RPMI7951 (cell line): ENCODE measurements around the gene COG5. TPM values are rescaled to one million over a fixed set of nuclear protein-coding genes. Genes with fewer than 3 reads are reported as not detected.
A peak's percentile ranks its signal among the peaks of the same experiment; 100 is the strongest.

Source experiments
- DNase-seq: peaks from one replicate; pipeline ENCODE4 v3.0.0-alpha.2; 2012; ENCODE audit warnings: low read depth
- total RNA-seq: library from RNA; depleted of rRNA; stranded (reverse); fragments of >200 nt; shearing (Covaris generic); gene quantifications from 2 replicates; pipeline ENCODE4 v1.2.3, GENCODE V29; 2014

Gene COG5
- total RNA-seq, 1 experiment from 2014 or later, result 21.5 TPM

DNA sequence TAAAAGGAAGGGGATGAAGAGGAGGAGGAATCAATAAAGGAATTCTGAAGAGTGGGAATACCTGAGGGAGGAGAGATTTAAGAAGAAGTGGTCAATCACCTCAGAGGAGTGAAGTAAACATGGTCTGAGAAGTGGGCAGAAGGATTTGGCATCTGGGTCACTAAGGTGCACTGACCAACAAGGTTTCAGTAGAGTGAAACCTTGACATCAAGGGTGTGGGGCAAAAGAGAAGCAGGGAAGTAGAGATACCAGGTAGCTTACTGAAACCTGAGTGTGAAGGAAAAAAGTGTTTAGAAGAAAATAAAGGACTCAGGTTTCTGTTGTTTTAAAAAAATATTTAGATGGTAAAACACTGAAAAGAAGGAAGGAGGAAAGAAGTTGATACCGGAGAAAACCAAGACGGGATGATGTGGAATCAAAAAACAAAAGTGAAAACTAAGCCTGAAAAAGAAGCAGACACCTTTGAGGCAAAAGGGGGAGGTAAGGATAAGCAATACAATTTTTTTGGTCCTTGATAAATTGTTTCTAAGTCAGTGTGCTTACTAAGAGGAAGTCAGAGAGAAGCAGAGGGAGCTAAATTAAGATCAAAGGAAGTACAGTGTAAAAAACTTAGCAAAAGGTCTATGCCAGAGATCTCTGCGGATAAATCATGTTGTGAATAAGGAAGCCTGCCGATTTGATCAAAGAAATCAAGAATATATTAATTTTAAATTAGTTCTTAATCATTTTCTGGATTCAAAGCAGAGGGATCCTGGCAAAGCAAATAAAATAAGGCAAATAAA, 231.0 kb downstream of the COG5 start:
- DNase-seq, result no peak

DNA sequence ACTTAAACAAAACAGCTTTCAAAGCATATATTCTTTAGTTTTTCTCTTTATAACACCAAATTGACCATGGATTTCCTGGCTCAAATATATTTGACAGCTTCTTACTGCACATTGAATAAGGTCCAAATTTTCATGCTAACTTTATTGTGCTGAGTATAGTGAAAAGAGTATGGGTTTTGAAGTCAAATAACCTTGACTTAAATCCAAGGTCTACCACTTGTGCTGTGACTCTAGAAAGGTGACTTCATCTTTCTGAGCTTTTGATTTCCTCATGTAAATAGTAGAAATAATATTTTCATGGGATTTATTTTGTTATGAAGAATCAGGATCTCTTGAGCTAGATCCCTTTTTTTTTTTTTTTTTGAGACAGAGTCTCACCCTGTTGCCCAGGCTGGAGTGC, 233.2 kb downstream of the COG5 start:
- DNase-seq, result no peak

DNA sequence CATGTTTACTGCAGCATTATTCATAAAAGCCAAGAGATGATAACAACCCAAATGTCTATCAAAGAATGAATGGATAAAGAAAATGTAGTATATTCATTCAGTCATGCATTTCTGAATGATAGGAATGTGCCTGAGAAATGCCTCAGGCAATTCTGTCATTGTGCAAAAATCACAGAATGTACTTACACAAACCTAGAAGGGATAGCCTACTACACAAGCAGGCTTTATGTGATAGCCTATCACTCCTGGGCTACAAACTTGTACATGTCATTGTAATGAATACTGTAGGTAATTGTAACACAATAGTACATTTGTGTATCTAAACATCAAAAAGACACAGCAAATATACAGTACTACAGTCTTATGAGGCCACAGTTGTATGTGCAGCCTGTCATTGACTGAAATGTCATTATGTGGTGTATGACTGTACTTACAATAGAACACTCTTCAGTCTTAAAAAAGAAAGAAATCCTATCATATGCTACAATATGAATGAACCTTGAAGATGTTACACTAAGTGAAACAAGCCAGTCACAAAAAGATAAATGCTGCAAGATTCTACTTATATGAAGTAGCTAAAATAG, 235.6 kb downstream of the COG5 start:
- peak; percentile 68 for DNase-seq

DNA sequence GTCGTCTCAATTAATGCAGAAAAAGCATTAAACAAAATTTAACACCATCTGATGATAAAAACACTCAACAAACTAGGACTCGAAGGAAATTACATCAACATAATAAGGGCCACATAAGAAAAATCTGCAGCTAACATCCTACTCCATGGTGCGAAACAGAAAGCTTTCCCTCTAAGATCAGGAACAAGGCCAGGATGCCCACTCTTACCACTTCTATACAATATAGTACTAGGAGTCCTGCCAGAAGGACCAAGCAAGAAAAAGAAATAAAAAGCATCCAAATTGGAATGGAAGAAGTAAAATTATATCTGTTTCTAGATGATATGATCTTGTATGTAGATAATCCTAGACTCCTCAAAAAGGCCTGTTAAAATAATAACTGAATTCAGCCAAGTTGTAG, 237.7 kb downstream of the COG5 start:
- DNase-seq, result no peak

DNA sequence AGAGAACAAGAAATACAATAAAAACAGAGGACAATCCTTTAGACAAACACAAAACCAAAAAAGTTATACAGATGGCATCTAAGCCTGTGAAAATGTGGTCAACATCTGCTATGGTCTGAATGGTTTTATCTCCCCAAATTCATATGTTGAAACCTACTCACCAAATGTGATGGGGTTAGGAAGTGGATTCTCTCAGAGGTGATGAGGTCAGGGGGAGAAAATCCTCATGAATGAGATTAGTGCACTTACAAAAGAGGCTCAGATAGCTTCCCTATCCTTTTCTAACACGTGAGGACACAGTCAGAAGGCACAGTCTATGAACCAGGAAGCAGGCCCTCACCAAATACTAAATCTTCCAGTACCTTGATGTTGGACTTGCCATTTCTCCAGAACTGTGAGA, 241.7 kb downstream of the COG5 start:
- DNase-seq, result no peak

DNA sequence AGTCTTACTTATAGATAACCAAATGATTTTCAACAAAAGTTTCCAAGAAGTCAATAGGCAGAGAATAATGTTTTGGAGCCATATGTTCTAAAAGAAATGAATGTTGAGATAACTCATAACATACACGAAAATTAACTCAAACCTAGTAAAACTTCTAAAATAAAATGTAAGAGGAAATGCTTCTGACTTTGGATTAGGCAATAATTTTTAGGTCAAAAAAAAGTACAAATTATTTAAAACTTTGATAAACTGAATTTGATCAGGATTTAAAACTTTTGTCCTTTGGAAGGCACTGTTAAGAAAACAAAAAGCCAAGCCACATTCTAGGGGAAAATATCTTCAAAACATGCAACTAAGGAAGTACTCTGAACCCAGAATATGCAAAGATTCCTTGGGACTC, 242.1 kb downstream of the COG5 start:
- DNase-seq, result no peak

DNA sequence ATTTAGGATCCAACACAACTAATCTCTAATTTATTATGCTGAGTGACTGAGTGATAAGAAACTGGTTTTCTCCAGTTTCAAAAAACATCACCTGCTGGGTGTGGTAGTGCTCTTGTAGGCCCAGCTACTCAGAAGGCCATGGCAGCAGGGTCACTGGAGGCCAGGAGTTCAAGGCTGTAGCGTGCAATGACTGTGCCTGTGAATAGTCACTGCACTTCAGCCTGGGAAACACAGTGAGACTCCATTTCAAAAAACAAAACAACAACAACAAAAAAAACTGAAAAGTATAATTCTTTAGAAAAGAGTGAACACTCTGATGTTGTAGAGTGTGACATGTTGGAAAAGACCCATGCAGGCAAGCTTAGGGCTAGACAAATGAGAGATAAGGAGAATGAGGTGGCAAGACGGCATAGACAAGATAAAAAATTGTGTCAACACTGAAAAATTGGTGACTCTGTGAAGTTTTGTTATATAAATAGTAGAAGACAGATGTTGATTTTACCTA, 243.9 kb downstream of the COG5 start:
- DNase-seq, result no peak

DNA sequence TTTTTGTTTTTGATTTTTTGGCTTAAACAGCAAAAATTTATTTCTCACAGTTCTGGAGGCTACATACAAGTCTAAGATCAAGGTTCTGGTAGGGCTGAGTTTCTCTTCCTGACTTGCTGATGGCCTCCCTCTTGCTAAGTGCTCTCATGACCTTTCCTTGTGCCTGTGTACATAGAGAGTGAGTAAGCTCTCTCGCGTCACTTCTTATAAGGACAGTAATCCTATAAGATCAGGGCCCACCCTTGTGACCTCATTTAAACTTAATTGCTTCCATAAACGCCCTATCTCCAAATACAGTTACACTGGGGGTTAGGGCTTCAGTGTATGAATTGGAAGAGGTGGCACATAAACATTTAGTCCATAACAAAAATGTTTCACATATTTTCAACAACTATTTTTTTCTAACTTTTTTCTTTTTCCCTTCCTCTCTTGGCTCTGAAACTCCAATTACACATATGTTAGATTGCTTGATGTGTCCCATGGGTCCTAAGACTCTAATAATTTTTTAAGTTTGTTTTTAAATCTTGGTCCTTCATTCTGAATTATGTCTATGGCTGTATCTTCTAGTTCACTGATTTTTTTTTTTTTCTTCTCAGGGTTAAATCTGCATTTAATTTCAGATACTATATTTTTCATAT, 245.1 kb downstream of the COG5 start:
- DNase-seq, result no peak

DNA sequence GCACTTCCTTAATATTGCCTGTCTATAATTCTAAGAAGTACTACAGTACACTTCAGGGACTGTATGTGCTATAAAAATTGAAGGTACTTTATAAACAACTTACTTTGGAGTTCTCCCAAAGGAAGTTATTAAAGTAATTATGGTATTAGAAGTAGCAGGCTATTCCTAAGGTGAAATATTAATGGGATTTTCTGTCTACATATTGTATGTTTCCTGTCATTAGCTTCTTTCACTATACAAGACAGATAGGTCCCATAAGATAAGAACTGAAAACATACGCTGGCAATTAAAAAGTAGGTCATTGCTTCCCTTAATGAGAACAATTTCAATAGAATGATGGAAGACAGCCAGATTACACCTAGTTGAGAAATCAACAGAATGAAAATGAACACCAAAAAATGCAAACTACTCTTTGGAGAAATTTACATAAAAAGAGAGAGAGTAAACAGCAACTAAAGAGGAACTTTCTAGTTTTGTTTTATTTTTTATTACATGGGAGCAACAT, 248.0 kb downstream of the COG5 start:
- no peak for DNase-seq

DNA sequence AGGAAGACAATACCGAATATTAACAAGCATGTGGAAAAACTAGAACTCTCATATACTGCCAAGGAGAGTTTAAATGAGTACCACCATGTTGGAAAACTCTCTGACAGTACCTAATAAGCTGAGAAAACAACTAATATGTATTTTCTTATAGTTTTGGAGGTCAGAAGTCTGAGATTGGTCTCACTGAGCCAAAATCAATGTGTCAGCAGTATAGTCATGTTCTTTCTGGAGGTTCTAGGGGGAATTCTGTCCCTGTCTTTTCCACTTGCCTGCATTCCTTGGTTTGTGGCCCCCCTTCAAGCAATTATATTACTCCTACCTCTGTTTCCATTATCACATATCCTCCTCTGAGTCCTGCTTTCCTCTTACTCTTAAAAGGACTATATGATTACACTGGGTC, 250.4 kb downstream of the COG5 start:
- DNase-seq, result no peak

DNA sequence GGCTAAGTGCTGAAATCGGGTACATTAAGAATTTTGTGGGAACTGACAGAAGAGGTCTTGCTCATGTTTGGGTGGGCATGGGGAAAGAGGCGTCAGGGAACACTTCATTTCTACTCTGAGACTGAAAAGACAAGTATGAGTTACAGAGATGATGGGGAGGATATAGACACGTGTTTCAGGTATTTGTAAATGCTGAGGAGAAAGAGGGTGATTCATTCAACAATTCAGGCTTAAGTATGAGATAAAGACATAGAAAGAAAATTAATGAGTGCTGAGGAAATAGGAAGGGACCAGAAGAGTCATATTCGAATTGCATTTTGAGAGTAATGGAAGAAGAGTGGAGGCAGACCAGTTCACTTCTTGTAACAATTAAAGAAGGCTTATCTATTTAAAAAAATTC, 251.3 kb downstream of the COG5 start:
- no peak for DNase-seq

DNA sequence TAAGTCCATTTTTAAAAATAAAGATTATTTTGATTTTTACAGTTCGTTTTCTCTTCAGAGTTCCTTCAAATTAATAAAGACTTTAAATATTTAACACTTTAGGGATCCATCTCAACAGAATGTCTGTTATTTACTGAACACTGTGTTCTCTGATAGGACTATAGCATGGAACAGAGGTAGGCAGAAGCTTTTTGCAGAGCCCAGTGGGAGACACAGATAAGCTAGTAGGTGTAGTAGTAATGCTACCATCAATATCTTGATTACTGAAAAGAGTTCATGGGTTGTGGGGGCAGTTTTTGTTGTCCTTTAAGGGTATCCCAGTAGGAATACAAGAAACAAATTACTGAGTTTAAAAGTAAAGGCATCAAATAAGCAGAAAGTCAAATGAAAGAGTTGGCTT, 254.4 kb downstream of the COG5 start:
- DNase-seq, result no peak

DNA sequence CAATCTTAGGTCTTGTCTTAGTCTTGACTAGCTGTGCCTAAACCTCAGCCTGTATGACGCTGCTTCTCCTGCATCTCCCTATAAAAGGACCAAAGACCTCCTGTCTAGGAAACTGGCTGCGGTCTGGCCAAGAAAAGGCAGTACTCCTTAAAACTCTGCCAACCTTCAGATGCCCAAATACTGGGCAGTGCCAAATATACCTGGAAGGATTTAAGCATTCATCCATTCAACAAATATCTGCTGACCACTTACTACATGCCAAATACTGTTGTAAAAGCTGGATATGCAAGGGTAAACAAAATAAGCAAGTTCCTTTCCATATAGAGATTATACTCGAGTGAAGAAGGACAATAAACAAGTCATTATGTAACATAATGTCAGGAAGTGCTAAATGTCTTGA, 259.1 kb downstream of the COG5 start:
- DNase-seq, result no peak

DNA sequence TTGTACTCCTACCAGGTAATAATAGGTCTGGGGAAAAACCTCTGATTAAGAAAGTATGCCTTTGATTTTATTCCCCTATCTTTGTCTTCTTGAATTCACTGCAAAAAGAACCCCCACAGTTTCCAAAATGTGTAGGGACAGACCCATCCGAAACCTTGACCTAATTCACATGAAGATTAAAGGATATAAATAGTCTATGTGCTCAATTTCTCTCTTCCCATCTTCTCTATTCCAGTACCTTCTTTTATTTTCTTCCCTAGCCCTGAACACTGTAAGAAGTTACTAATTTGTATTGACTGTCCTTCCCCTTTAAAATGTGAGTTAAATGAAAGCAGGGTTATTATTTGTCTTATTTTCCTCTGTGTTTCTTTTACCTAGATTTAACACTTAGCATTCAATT, 259.7 kb downstream of the COG5 start:
- DNase-seq, result no peak

DNA sequence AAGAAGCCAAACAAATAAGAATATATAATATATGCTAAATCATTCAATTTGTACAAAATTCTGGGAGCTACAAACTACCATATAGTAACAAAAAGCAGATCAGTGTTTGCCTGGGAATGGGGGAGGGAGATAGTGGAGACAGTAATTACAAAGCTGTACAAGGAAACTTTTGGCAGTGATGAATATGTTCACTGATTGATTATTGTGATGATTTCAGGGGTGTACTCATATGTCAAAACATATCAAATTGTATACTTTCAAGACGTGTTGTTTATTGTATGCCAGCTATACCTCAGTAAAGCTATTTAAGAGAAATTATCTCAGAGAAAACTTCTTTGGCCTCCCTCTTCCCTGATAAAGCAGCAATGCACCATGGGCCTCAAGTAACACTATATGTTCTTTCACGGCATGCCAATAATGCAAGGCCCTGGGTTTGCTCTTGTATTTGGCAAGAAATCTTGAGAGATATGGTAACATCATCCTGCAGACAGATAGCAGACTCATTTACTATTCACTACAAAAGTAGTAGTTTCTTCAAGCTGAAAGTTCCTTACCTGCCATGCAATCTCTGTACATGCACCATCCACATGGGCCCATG, 261.4 kb downstream of the COG5 start:
- DNase-seq, result no peak

DNA sequence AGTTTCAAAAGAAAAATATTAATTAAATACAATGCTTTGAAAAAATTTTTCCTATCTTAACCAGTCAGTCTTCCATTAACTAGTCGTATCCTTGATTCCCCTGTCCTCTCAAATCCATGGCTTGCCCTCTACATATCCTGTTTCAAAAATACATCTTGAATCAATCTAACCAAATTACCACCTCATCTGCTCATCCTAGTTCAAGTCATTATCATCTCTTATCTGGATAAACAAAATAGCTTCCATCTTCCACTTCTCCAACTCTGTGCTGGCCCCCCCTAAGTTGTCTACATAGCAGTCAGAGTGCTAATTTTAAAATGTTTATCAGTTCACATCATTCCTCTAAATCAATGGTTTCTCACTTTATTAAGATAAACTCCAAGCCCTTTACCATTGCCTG, 269.5 kb downstream of the COG5 start:
- DNase-seq, result no peak

DNA sequence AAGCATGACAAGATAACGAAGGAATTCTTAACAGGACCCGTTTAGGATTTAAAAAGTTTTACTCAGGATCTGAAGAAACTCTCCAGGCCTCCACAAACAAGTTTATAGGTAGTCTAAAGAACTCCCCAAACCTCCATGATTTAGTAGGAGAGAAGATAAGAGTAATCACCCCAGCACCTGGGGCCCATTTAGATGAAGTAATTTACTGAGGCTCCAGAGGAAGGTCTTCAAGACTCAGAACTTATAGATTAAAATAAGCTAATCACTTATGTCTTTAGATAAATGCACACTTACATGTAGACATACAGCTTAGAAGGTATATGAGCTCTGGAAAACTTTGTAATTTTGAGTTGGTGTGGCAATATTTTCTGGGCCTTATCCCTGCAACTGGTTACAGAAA, 271.1 kb downstream of the COG5 start:
- DNase-seq, result no peak

DNA sequence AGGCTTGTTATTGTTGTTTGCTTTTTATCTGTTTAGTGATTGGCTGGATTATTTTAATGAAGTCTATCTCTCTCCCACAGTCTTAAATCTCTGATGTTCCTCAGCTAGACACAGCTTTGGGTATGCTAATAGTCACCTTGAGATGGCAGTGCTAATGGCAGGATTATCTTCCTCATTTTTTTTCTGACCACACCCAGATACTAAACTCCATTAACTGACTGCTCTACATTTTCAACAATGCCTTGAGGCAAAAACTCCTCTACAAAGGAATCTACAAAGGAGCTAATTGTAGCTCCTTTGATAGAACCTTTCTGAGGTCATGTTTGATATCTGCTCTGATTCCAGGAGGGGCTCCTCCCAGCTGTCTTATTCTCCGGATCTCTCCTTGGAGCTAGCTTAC, 272.3 kb downstream of the COG5 start:
- peak; percentile 2 for DNase-seq

DNA sequence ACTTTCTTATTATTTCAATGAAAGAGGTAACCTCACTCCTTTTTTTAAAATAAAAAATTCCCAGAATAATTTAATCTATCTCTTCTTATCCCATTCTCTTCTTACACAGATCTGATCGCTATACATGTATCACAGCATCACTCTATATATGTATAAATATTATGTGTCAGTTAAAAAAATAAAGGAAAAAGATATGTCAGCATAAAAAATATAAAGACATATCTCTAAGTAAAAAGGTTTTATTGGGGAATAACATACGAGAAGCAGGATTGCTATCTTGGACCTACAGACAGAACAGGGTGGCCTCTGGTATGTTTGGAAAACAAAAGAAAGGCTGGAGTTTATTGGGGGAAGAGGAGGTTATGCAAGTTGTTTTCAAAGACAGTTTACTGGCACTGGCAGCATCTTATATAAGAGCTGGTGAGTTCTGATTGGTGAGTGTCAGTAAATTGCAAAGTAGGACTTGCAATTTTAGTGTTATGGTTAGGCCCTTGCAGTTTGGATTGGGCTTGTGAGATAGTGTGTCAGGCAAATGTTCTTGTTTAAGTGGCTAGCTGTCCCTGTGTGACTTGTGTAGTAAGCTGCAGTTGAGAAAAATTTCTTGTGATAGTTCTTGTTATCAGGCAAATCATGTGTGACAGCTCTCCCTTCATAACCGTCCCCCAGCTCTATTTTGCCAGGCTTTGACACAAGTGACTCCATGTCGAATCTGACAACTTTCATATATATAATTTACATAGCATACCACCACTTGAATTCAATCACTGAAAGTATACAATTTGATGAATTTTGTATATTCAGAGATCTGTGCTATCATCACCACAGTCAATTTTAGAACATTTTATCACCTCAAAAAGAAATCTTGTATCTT, 276.7 kb downstream of the COG5 start:
- no peak for DNase-seq

DNA sequence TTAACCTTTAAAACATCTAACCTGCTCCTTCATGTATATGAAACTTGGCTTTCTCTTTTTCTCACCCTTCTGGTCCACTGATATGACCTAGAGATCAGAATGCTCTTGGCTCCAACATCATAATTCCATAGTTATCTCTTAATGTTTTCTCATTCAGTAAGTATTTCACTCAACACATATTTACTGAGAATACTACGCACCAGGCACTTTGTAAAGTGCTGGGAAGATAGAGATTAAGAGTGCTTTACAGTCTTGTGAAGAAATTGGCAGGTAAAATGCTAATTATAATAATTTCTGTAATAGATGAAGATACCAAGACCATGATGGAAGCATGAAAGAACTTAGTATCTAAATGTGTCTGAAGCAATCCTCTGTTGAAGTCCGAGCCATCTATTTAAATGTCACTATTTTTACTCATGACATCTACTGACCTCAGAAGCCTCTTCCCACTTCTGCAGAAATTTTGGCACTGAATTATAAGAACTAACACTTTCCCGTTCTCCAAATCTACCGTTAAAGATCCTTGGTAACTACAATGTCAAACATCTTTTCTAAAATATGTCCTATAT, 278.7 kb downstream of the COG5 start:
- no peak for DNase-seq

DNA sequence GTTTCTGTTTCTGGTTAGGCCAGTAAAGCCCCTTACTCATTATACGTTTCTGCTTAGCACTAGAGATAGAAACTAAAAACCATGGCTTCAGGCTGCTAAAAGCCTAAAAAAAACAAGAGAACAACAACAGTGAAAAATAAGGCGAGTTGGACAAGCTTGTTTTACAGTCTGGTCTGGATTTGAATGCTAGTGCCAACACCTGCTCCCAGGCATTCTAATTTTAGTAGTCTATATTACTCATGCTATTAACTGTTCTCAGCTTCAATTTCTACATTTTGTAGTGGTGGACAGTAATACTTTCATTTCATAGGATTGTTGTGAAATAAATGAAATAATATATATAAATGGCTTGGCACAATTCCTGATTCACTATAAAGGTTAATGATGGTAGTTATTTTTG, 286.4 kb downstream of the COG5 start:
- no peak for DNase-seq
